Endodermal cell (in vitro differentiated cells): Measurements from ENCODE around the gene TSACC. TPM values are rescaled to one million over a fixed set of nuclear protein-coding genes. Genes with fewer than 3 reads are reported as not detected.

ENCODE experiments used
- DNase-seq: peaks from one replicate; pipeline ENCODE4 v3.0.0-alpha.2; 2017
- H3K27ac ChIP-seq: 2 replicates; pipeline ENCODE4 v1.5.1; 2013; ENCODE audit warnings: mild to moderate bottlenecking, low read depth, low read length, moderate library complexity
- H3K27me3 ChIP-seq: 2 replicates; pipeline ENCODE4 v1.6.1; 2013; ENCODE audit warnings: mild to moderate bottlenecking, low read length, moderate library complexity; ENCODE audit not compliant: insufficient read depth, control insufficient read depth, poor library complexity, severe bottlenecking
- H3K36me3 ChIP-seq: 2 replicates; pipeline ENCODE4 v1.7.0; 2013; ENCODE audit warnings: mild to moderate bottlenecking, low read length, moderate library complexity; ENCODE audit not compliant: control insufficient read depth, insufficient read depth
- H3K4me1 ChIP-seq: one replicate; pipeline ENCODE4 v1.7.0; 2013; ENCODE audit warnings: low read length; ENCODE audit not compliant: control insufficient read depth, insufficient read depth
- H3K4me3 ChIP-seq: 2 replicates; pipeline ENCODE4 v1.5.1; 2013; ENCODE audit warnings: mild to moderate bottlenecking, low read length, moderate library complexity
- H3K9ac ChIP-seq: 2 replicates; pipeline ENCODE4 v1.6.1; 2013; ENCODE audit warnings: mild to moderate bottlenecking, low read length, moderate library complexity; ENCODE audit not compliant: poor library complexity, severe bottlenecking; ENCODE audit errors: extremely low read depth
- H3K9me3 ChIP-seq: 2 replicates; pipeline ENCODE4 v1.6.1; 2013; ENCODE audit warnings: mild to moderate bottlenecking, low read length, moderate library complexity; ENCODE audit not compliant: control insufficient read depth
- H3K27ac Mint-ChIP-seq: 2 replicates; pipeline ENCODE4 v1.8.0; 2020; ENCODE audit warnings: mixed read lengths
- H3K27me3 Mint-ChIP-seq: 2 replicates; pipeline ENCODE4 v1.8.0; 2021; ENCODE audit warnings: mild to moderate bottlenecking, mixed read lengths; ENCODE audit not compliant: insufficient read depth
- H3K36me3 Mint-ChIP-seq: 2 replicates; pipeline ENCODE4 v1.8.0; 2020; ENCODE audit warnings: low read depth, mixed read lengths
- H3K4me1 Mint-ChIP-seq: 2 replicates; pipeline ENCODE4 v1.8.0; 2020; ENCODE audit warnings: mixed read lengths
- H3K4me3 Mint-ChIP-seq: 2 replicates; pipeline ENCODE4 v1.8.0; 2020; ENCODE audit warnings: mild to moderate bottlenecking, moderate library complexity, mixed read lengths
- H3K9me3 Mint-ChIP-seq: 2 replicates; pipeline ENCODE4 v1.8.0; 2020; ENCODE audit warnings: mild to moderate bottlenecking, mixed read lengths
- CTCF ChIP-seq: fragments of 200-600 bp; sonication (generic); conservative IDR thresholded peaks from 2 replicates; pipeline ENCODE4 v1.5.0; 2021; ENCODE audit warnings: antibody characterized with exemption, mild to moderate bottlenecking
- WGBS, 2 experiments: methylation state at CpG; one replicate each; pipeline versions ENCODE4 v1.1.5 to v1.1.7; 2013; ENCODE audit warnings: missing lambda C conversion rate in 2 of 2, mixed read lengths in 1 of 2; ENCODE audit not compliant: insufficient coverage in 1 of 2, insufficient read length in 1 of 2; 5-methylcytosine and 5-hydroxymethylcytosine counted together
- total RNA-seq, 2 donors: library from RNA; stranded (reverse); fragmentation: NEBNext Ultra II Directional in 1 of 2; extraction: Animal tissue kit (Norgen Biotek cat#: 25700) in 1 of 2; gene quantifications; 2 replicates in 1 of 2; 3 replicates in 1 of 2; pipeline ENCODE4 v1.2.1, GENCODE V29; 2021

TSACC gene
- total RNA-seq, 2 donors from 2014 or later: 0.62 to 1.6 TPM

DNA sequence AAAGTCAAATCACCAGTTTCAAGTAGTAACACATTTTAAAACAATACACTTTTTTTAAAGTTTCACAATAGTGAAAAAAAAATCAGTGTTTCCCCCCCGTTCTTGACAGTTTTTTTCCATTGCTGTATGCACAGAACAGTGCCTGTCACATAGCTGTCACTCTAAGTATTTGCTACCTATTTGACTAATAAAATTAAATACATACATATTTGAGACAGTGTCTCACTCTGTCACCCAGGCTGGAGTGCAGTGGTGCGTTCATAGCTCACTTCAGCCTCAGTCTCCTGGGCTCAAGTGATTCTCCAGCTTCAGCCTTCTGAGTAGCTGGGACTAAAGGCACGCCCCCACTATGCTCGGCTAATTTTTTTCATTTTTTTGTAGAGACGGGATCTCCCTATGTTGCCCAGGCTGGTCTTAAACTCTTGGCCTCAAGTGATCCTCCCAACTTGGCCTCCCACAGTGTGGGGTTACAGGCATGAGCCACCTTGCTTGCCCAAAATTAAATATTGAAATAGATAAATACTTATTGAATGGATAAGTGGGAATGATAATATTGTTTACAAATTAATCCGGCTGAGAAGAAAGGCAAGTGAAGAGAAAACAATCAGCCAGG is 18.0 kb downstream of the TSACC start:
- TF ChIP-seq CTCF: no peak
- Histone ChIP-seq H3K27ac (no peak overlapping the region), H3K9ac (no peak overlapping the region), H3K36me3 (no peaks in the 10 kb centered on the region), H3K27me3 (peaks cover 12% of the 10 kb centered on the region), H3K4me1 (no peaks in the 10 kb centered on the region), H3K9me3 (no peaks in the 10 kb centered on the region), H3K4me3 (peak overlapping the region; percentile 62)
- H3K9me3 Mint-ChIP-seq: peaks cover 1% of the 10 kb centered on the region
- peak overlapping the region; percentile 52 for H3K4me3 Mint-ChIP-seq
- no peak for DNase-seq
- H3K4me1 Mint-ChIP-seq: peaks cover 6% of the 10 kb centered on the region
- H3K36me3 Mint-ChIP-seq: no peaks in the 10 kb centered on the region
- H3K27ac Mint-ChIP-seq: no peak overlapping the region
- WGBS, 2 experiments: 68 to 80% methylated on average over 6 of the region's 6 CpGs
- peaks cover 22% of the 10 kb centered on the region for H3K27me3 Mint-ChIP-seq

DNA sequence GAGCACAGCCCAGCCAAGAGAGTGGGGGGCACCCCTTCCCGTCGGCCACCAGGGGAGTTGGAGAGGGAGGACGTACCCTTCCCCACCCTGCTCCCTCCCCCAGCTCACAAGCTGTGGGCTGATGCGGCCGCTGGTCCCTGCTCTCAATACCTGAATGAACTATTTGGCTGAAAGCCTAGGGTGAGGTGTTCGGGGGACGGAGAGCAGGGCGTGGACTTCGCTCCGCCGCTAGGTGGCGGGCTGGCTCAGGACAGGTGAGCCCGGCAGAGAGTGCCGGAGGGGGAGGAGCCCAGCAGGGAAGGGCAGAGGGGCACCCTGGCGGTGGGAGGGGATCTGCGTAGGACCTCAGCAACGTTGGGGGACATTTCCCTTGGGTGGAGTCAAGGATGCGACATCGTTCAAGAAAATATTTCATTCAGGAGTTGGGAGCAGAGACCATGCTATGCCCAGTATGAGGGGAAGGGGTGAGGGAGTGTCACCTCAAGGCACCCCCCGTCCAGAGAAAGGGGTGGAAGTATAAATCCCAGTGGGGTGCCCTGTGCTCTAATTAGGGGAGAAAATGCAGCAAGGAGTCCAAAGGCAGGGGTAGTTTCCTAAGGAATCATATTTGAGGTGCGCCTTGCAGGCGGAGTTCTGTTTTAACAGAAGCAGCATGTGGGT is 18.7 kb downstream of the TSACC start:
- no peaks in the 10 kb centered on the region for H3K36me3 Mint-ChIP-seq
- no peaks in the 10 kb centered on the region for H3K36me3 ChIP-seq
- no peak overlapping the region for H3K27ac Mint-ChIP-seq
- peaks cover 6% of the 10 kb centered on the region for H3K4me1 Mint-ChIP-seq
- no peaks in the 10 kb centered on the region for H3K4me1 ChIP-seq
- no peak overlapping the region for H3K27ac ChIP-seq
- H3K9ac ChIP-seq: no peak overlapping the region
- H3K9me3 ChIP-seq: no peaks in the 10 kb centered on the region
- WGBS, 2 experiments: 13 to 21% methylated on average over 16 to 22 of the region's 22 CpGs
- peaks cover 22% of the 10 kb centered on the region for H3K27me3 Mint-ChIP-seq
- peak overlapping the region; percentile 52 for H3K4me3 Mint-ChIP-seq
- DNase-seq: peak; percentile 96
- H3K4me3 ChIP-seq: peak overlapping the region; percentile 62
- H3K9me3 Mint-ChIP-seq: peaks cover 1% of the 10 kb centered on the region
- peaks cover 12% of the 10 kb centered on the region for H3K27me3 ChIP-seq
- TF ChIP-seq CTCF: peak; percentile 99

DNA sequence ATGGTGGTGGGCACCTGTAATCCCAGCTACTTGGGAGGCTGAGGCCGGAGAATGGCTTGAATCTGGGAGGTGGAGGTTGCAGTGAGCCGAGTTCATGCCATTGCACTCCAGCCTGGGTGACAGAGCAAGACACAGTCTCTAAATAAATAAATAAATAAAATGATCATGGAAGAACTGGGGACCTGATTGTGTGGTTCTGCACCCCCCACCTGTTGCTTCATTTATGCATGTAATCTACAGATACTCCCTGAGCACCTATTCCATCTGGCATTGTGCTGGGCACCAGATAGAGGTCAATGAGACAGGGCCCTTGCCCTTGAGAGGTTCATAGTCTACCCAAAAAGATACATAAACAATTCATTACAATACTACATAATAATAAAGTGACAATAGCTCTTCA is 19.7 kb downstream of the TSACC start:
- Mint-ChIP-seq H3K9me3 (peaks cover 1% of the 10 kb centered on the region), H3K27ac (no peak overlapping the region), H3K4me1 (peaks cover 6% of the 10 kb centered on the region), H3K4me3 (no peak overlapping the region), H3K36me3 (no peaks in the 10 kb centered on the region), H3K27me3 (peaks cover 22% of the 10 kb centered on the region)
- Histone ChIP-seq H3K36me3 (no peaks in the 10 kb centered on the region), H3K27ac (no peak overlapping the region), H3K9ac (no peak overlapping the region), H3K9me3 (no peaks in the 10 kb centered on the region), H3K27me3 (peaks cover 12% of the 10 kb centered on the region), H3K4me1 (no peaks in the 10 kb centered on the region), H3K4me3 (no peak overlapping the region)
- no peak for DNase-seq
- no peak for TF ChIP-seq CTCF
- WGBS, 2 experiments: 92% methylated on average over 2 of the region's 2 CpGs; no CpG with 5 or more reads in 1 of the 2 experiments
